Astrocyte of the spinal cord (primary cell): ENCODE results near the gene NVL.

Source experiments
- DNase-seq: peaks from one replicate; pipeline ENCODE4 v3.0.0; 2011; ENCODE audit warnings: low read depth, low spot score
- H3K4me3 ChIP-seq: 2 replicates; pipeline ENCODE4 v1.5.1; 2011; ENCODE audit warnings: low read depth, mild to moderate bottlenecking, low read length, moderate library complexity
- CTCF ChIP-seq: IDR thresholded peaks from 2 replicates; pipeline ENCODE4 v1.5.1; 2012; ENCODE audit warnings: low read depth, mild to moderate bottlenecking, low read length, inconsistent platforms
- in situ Hi-C: cut with HindIII; loops from 2 replicates; pipeline ENCODE4 v1.10.0; 2017; ENCODE audit warnings: low sequenced_read_pairs

The NVL gene

GRCh38 chr1:224256640-224257039 lies 73.3 kb downstream of the NVL start:
- in situ Hi-C loops: no loop called here
- DNase-seq: no peak
- H3K4me3 ChIP-seq: no peak overlapping the region
- TF ChIP-seq CTCF: no peak

- in situ Hi-C loops: no loop called here
- no peak overlapping the region for H3K4me3 ChIP-seq
- no peak for TF ChIP-seq CTCF
- DNase-seq: peak; percentile 44
Observed at GRCh38 chr1:224253721-224254120, 76.3 kb downstream of the NVL start.

GRCh38 chr1:224252479-224252878 lies 77.5 kb downstream of the NVL start:
- no peak for DNase-seq
- in situ Hi-C loops: no loop called here
- no peak for TF ChIP-seq CTCF
- H3K4me3 ChIP-seq: no peak overlapping the region

- DNase-seq: no peak
- no peak for TF ChIP-seq CTCF
- in situ Hi-C loops: no loop called here
- no peak overlapping the region for H3K4me3 ChIP-seq
Observed at GRCh38 chr1:224251741-224252146, 78.2 kb downstream of the NVL start.

GRCh38 chr1:224245188-224245587 lies 84.8 kb downstream of the NVL start:
- peak; percentile 24 for DNase-seq
- in situ Hi-C loops: no loop called here
- H3K4me3 ChIP-seq: no peak overlapping the region
- TF ChIP-seq CTCF: no peak

GRCh38 chr1:224238756-224239155 lies 91.2 kb downstream of the NVL start:
- no peak for TF ChIP-seq CTCF
- in situ Hi-C loops: no loop called here
- no peak overlapping the region for H3K4me3 ChIP-seq
- DNase-seq: no peak

GRCh38 chr1:224238212-224238611 lies 91.8 kb downstream of the NVL start:
- no peak for DNase-seq
- H3K4me3 ChIP-seq: no peak overlapping the region
- TF ChIP-seq CTCF: no peak
- in situ Hi-C loops: no loop called here
